ENCODE results near the gene CPTP.

CPTP gene

DNA sequence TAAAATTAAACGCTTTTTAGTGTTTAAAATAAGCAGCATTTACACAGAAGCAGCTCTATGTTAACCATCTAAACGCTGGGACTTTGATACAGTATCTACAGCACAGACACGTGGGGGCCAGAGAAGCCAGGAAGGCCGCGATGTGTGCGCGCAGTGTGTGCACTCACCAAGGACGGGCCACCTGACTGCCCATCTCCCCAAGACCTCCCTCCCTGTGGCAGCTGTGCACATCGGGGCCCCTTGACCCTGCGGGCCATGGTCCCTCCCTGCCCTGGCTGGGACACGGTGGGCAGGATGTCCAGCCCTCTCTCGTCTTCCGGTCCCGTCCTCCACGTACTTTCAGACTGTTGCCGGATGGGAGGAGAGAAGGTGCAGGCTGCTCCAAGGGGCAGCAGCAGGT, 10.7 kb downstream of the CPTP start:
- Histone ChIP-seq H2AFZ (ENCODE audit: low read depth, low read length) (no peak overlapping the region), H3K4me2 (ENCODE audit: insufficient read depth, low read length) (no peak overlapping the region), H3K9ac (ENCODE audit: low read depth, low read length) (no peak overlapping the region), H3K4me3 (ENCODE audit: low read depth in 1 of 2, low read length in 2 of 2) (no peak overlapping the region), H3K36me3 (ENCODE audit: insufficient read depth, low read length) (peaks cover 20% of the 10 kb centered on the region), H3K4me1 (ENCODE audit: insufficient read depth, low read length) (no peaks in the 10 kb centered on the region), H3K9me3 (ENCODE audit: insufficient read depth, low read length, severe bottlenecking) (no peaks in the 10 kb centered on the region), H4K20me1 (ENCODE audit: insufficient read depth, low read length) (peaks cover 48% of the 10 kb centered on the region), H3K79me2 (ENCODE audit: insufficient read depth, low read length) (no peaks in the 10 kb centered on the region), H3K27ac (ENCODE audit: low read length) (no peak overlapping the region), H3K27me3 (ENCODE audit: insufficient read depth, low read length, poor library complexity) (no peaks in the 10 kb centered on the region)
- TF ChIP-seq EZH2 (IDR thresholded peaks at IDR 0.05; ENCODE audit: borderline replicate concordance, low read depth, low read length, severe bottlenecking) (no peak), CTCF (IDR thresholded peaks at IDR 0.05; ENCODE audit: borderline replicate concordance, extremely low read depth, low read length, poor library complexity, severe bottlenecking) (no peak)
- DNase-seq (no peak), ATAC-seq (ENCODE audit: insufficient read depth, low read depth) (0 out of 3 replicates have a peak, but pooled peaks have one; percentile 1)

GRCh38 chr1:1335792-1336248, 11.2 kb downstream of the CPTP start:
- Histone ChIP-seq H3K9ac (ENCODE audit: low read depth, low read length) (no peak overlapping the region), H3K4me1 (ENCODE audit: insufficient read depth, low read length) (no peaks in the 10 kb centered on the region)

DNA sequence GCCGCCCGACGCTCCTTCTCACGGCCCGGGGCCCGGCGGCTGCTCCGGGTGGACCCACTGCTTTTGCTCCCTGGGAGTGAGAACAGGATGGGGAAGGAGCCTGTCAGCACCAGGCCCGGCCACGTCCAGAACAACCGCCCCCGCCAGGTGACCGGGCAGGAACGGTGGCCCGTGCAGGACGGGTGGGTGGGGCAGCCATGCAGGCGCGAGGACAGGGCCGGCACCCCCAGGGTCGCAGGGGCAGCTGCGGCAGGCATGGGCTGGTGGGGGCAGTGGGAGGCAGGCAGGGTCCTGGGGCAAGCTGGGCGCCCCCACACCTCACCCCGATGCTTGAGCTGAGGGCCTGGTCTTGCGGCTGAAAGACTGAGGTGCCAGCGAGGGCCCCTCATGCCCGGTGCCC, 11.8 kb downstream of the CPTP start:
- DNase-seq (no peak), ATAC-seq (ENCODE audit: insufficient read depth, low read depth) (no peak)
- peaks cover 32% of the 10 kb centered on the region for H3K36me3 ChIP-seq (ENCODE audit: insufficient read depth, low read length)
- no peak for TF ChIP-seq EZH2 (IDR thresholded peaks at IDR 0.05; ENCODE audit: borderline replicate concordance, low read depth, low read length, severe bottlenecking)
- no peak for TF ChIP-seq CTCF (IDR thresholded peaks at IDR 0.05; ENCODE audit: borderline replicate concordance, extremely low read depth, low read length, poor library complexity, severe bottlenecking)
- no peak overlapping the region for H2AFZ ChIP-seq (ENCODE audit: low read depth, low read length)
- H3K27me3 ChIP-seq (ENCODE audit: insufficient read depth, low read length, poor library complexity), result no peaks in the 10 kb centered on the region
- no peak overlapping the region for H3K27ac ChIP-seq (ENCODE audit: low read length)
- no peaks in the 10 kb centered on the region for H3K9me3 ChIP-seq (ENCODE audit: insufficient read depth, low read length, severe bottlenecking)
- H3K79me2 ChIP-seq (ENCODE audit: insufficient read depth, low read length), result no peaks in the 10 kb centered on the region
- no peaks in the 10 kb centered on the region for H3K4me1 ChIP-seq (ENCODE audit: insufficient read depth, low read length)
- no peak overlapping the region for H3K4me2 ChIP-seq (ENCODE audit: insufficient read depth, low read length)
- peaks cover 56% of the 10 kb centered on the region for H4K20me1 ChIP-seq (ENCODE audit: insufficient read depth, low read length)
- H3K9ac ChIP-seq (ENCODE audit: low read depth, low read length), result no peak overlapping the region
- no peak overlapping the region for H3K4me3 ChIP-seq (ENCODE audit: low read depth in 1 of 2, low read length in 2 of 2)

More at GRCh38 chr1:1335792-1336248, 11.2 kb downstream of the CPTP start:
- H3K4me2 ChIP-seq (ENCODE audit: insufficient read depth, low read length), result no peak overlapping the region
- TF ChIP-seq CTCF (IDR thresholded peaks at IDR 0.05; ENCODE audit: borderline replicate concordance, extremely low read depth, low read length, poor library complexity, severe bottlenecking) (no peak), EZH2 (IDR thresholded peaks at IDR 0.05; ENCODE audit: borderline replicate concordance, low read depth, low read length, severe bottlenecking) (no peak)
- H3K9me3 ChIP-seq (ENCODE audit: insufficient read depth, low read length, severe bottlenecking), result no peaks in the 10 kb centered on the region
- no peak overlapping the region for H3K27ac ChIP-seq (ENCODE audit: low read length)
- no peak overlapping the region for H2AFZ ChIP-seq (ENCODE audit: low read depth, low read length)
- DNase-seq (no peak), ATAC-seq (ENCODE audit: insufficient read depth, low read depth) (no peak)
- no peak overlapping the region for H3K4me3 ChIP-seq (ENCODE audit: low read depth in 1 of 2, low read length in 2 of 2)
- H4K20me1 ChIP-seq (ENCODE audit: insufficient read depth, low read length), result peaks cover 51% of the 10 kb centered on the region
- H3K36me3 ChIP-seq (ENCODE audit: insufficient read depth, low read length), result peaks cover 25% of the 10 kb centered on the region
- H3K27me3 ChIP-seq (ENCODE audit: insufficient read depth, low read length, poor library complexity), result no peaks in the 10 kb centered on the region
- H3K79me2 ChIP-seq (ENCODE audit: insufficient read depth, low read length), result no peaks in the 10 kb centered on the region

Measured in DND-41 (cell line).